GM12891 (cell line): Measurements from ENCODE around the gene TBL1XR1.

Source experiments
- POLR2A ChIP-seq: IDR thresholded peaks from 2 replicates; pipeline ENCODE4 v1.6.1; 2011; ENCODE audit warnings: low read depth, low read length, control low read depth
- POLR2AphosphoS5 ChIP-seq: IDR thresholded peaks from 2 replicates; pipeline ENCODE4 v1.6.1; 2011; ENCODE audit warnings: low read depth, low read length, control low read depth
- TAF1 ChIP-seq: IDR thresholded peaks from 2 replicates; pipeline ENCODE4 v1.6.1; 2011; ENCODE audit warnings: low read depth, low read length, control low read depth

- TF ChIP-seq POLR2A = no peak
- no peak for TF ChIP-seq TAF1
- no peak for TF ChIP-seq POLR2AphosphoS5
Measured at GRCh38 chr3:177221744-177222143, 24.5 kb upstream of the TBL1XR1 start.
